Cardiac fibroblast (primary cell): ENCODE results near the gene ELFN1.

Experiments
- DNase-seq, 2 donors: peaks; one replicate each; pipeline versions ENCODE4 v3.0.0 to v3.0.0-alpha.2; 2010; ENCODE audit warnings: low read depth in 2 of 2
- H3K4me3 ChIP-seq, 2 donors: replicated peaks in 1 of 2; 1 replicate in 1 of 2; 2 replicates in 1 of 2; pipeline ENCODE4 v1.5.1; 2011; ENCODE audit warnings: low read depth in 2 of 2, low read length in 2 of 2, mild to moderate bottlenecking in 2 of 2, moderate library complexity in 1 of 2
- CTCF ChIP-seq: IDR thresholded peaks from one replicate; pipeline ENCODE4 v1.5.1; 2011; ENCODE audit warnings: low read depth, mild to moderate bottlenecking, low read length, inconsistent platforms

Gene ELFN1

GRCh38 chr7:1694611-1695511 lies 24.8 kb downstream of the ELFN1 start:
- no peak for TF ChIP-seq CTCF
- H3K4me3 ChIP-seq = no peak overlapping the region
- no peak for DNase-seq

- no peak for DNase-seq
- no peak overlapping the region for H3K4me3 ChIP-seq
- TF ChIP-seq CTCF = no peak
These were observed 25.9 kb downstream of the ELFN1 start for GRCh38 chr7:1695800-1696454.

- no peak overlapping the region for H3K4me3 ChIP-seq
- TF ChIP-seq CTCF = no peak
- DNase-seq = no peak
These were observed 26.8 kb downstream of the ELFN1 start for GRCh38 chr7:1696671-1697498.

- TF ChIP-seq CTCF = no peak
- DNase-seq = no peak
These were observed 27.5 kb downstream of the ELFN1 start for GRCh38 chr7:1697499-1698125.

GRCh38 chr7:1698201-1698600 lies 28.1 kb downstream of the ELFN1 start:
- H3K4me3 ChIP-seq = no peak overlapping the region
- DNase-seq = no peak
- no peak for TF ChIP-seq CTCF

More at GRCh38 chr7:1697499-1698125, 27.5 kb downstream of the ELFN1 start:
- no peak overlapping the region for H3K4me3 ChIP-seq

- DNase-seq = no peak
- TF ChIP-seq CTCF = no peak
- H3K4me3 ChIP-seq = no peak overlapping the region
These were observed 28.9 kb downstream of the ELFN1 start for GRCh38 chr7:1698951-1699350.
